ENCODE results near the gene CLEC2B. TPM values are rescaled to one million over a fixed set of nuclear protein-coding genes. Genes with fewer than 3 reads are reported as not detected.

Gene CLEC2B
- total RNA-seq, 1 experiment from 2014 or later = not detected

- H3K27me3 Mint-ChIP-seq (ENCODE audit: unreplicated experiment) = peaks cover 42% of the 10 kb centered on the region
- no peak overlapping the region for H3K27ac Mint-ChIP-seq (ENCODE audit: unreplicated experiment)
- no TSS peak for BruUV-seq (replicated peaks)
- no peaks in the 10 kb centered on the region for H3K36me3 Mint-ChIP-seq (ENCODE audit: insufficient read depth, unreplicated experiment)
- no peaks in the 10 kb centered on the region for H3K4me1 Mint-ChIP-seq (ENCODE audit: low read depth, unreplicated experiment)
- H3K4me3 Mint-ChIP-seq (ENCODE audit: low read depth, unreplicated experiment) = no peak overlapping the region
- DNase-seq = no peak
- no peak for TF ChIP-seq CTCF (IDR thresholded peaks at IDR 0.05; ENCODE audit: unreplicated experiment)
- peaks cover 14% of the 10 kb centered on the region for H3K9me3 Mint-ChIP-seq (ENCODE audit: low read depth, unreplicated experiment)
- CTCF ChIA-PET = no interaction called here
- intact Hi-C loops (cut with micrococcal nuclease; ENCODE audit: unreplicated experiment) = no loop called here
Measured at GRCh38 chr12:9908350-9908749, 39.2 kb upstream of the CLEC2B start.

GRCh38 chr12:9907769-9908168, 38.6 kb upstream of the CLEC2B start:
- Mint-ChIP-seq H3K4me1 (ENCODE audit: low read depth, unreplicated experiment) (no peaks in the 10 kb centered on the region), H3K36me3 (ENCODE audit: insufficient read depth, unreplicated experiment) (no peaks in the 10 kb centered on the region), H3K27me3 (ENCODE audit: unreplicated experiment) (peaks cover 42% of the 10 kb centered on the region), H3K27ac (ENCODE audit: unreplicated experiment) (no peak overlapping the region), H3K4me3 (ENCODE audit: low read depth, unreplicated experiment) (no peak overlapping the region), H3K9me3 (ENCODE audit: low read depth, unreplicated experiment) (peaks cover 14% of the 10 kb centered on the region)
- DNase-seq = no peak
- intact Hi-C loops (cut with micrococcal nuclease; ENCODE audit: unreplicated experiment) = no loop called here
- no peak for TF ChIP-seq CTCF (IDR thresholded peaks at IDR 0.05; ENCODE audit: unreplicated experiment)
- CTCF ChIA-PET = no interaction called here
- no TSS peak for BruUV-seq (replicated peaks)

GRCh38 chr12:9906873-9907272, 37.7 kb upstream of the CLEC2B start:
- no peak for DNase-seq
- no peaks in the 10 kb centered on the region for H3K36me3 Mint-ChIP-seq (ENCODE audit: insufficient read depth, unreplicated experiment)
- TF ChIP-seq CTCF (IDR thresholded peaks at IDR 0.05; ENCODE audit: unreplicated experiment) = no peak
- peaks cover 15% of the 10 kb centered on the region for H3K9me3 Mint-ChIP-seq (ENCODE audit: low read depth, unreplicated experiment)
- CTCF ChIA-PET = no interaction called here
- no peaks in the 10 kb centered on the region for H3K4me1 Mint-ChIP-seq (ENCODE audit: low read depth, unreplicated experiment)
- peaks cover 42% of the 10 kb centered on the region for H3K27me3 Mint-ChIP-seq (ENCODE audit: unreplicated experiment)
- H3K4me3 Mint-ChIP-seq (ENCODE audit: low read depth, unreplicated experiment) = no peak overlapping the region
- H3K27ac Mint-ChIP-seq (ENCODE audit: unreplicated experiment) = no peak overlapping the region
- intact Hi-C loops (cut with micrococcal nuclease; ENCODE audit: unreplicated experiment) = no loop called here
- BruUV-seq (replicated peaks) = no TSS peak

GRCh38 chr12:9902539-9903228, 33.5 kb upstream of the CLEC2B start:
- no peak for TF ChIP-seq CTCF (IDR thresholded peaks at IDR 0.05; ENCODE audit: unreplicated experiment)
- DNase-seq = no peak
- Mint-ChIP-seq H3K27ac (ENCODE audit: unreplicated experiment) (no peak overlapping the region), H3K4me1 (ENCODE audit: low read depth, unreplicated experiment) (no peaks in the 10 kb centered on the region), H3K27me3 (ENCODE audit: unreplicated experiment) (peaks cover 8% of the 10 kb centered on the region), H3K36me3 (ENCODE audit: insufficient read depth, unreplicated experiment) (no peaks in the 10 kb centered on the region), H3K9me3 (ENCODE audit: low read depth, unreplicated experiment) (peaks cover 2% of the 10 kb centered on the region), H3K4me3 (ENCODE audit: low read depth, unreplicated experiment) (no peak overlapping the region)
- CTCF ChIA-PET = no interaction called here
- BruUV-seq (replicated peaks) = no TSS peak
- intact Hi-C loops (cut with micrococcal nuclease; ENCODE audit: unreplicated experiment) = no loop called here
